HG02870 (cell line): ENCODE data around the gene MINDY1.

Source experiments
- ATAC-seq: cut with Tn5 transposase; IDR thresholded peaks from one replicate; pipeline ENCODE4 v1.9.1; 2021; ENCODE audit warnings: mild to moderate bottlenecking, moderate library complexity; ENCODE audit not compliant: unreplicated experiment

MINDY1 gene

GRCh38 chr1:150969626-150970025 is 37.1 kb downstream of the MINDY1 start:
- ATAC-seq: no peak

- no peak for ATAC-seq
These were observed 38.2 kb downstream of the MINDY1 start for GRCh38 chr1:150968491-150968890.

- ATAC-seq: no peak
These were observed 38.8 kb downstream of the MINDY1 start for GRCh38 chr1:150967936-150968335.

GRCh38 chr1:150966011-150966410 is 40.7 kb downstream of the MINDY1 start:
- no peak for ATAC-seq

- ATAC-seq: no peak
These were observed 41.1 kb downstream of the MINDY1 start for GRCh38 chr1:150965605-150966004.

- no peak for ATAC-seq
These were observed 42.6 kb downstream of the MINDY1 start for GRCh38 chr1:150964164-150964489.

GRCh38 chr1:150963321-150964163 is 43.2 kb downstream of the MINDY1 start:
- ATAC-seq: no peak

GRCh38 chr1:150961756-150962155 is 44.9 kb downstream of the MINDY1 start:
- no peak for ATAC-seq

- no peak for ATAC-seq
These were observed 46.1 kb downstream of the MINDY1 start for GRCh38 chr1:150960646-150961045.

- no peak for ATAC-seq
These were observed 49.0 kb downstream of the MINDY1 start for GRCh38 chr1:150957666-150958065.

- no peak for ATAC-seq
These were observed 51.4 kb downstream of the MINDY1 start for GRCh38 chr1:150955280-150955679.

GRCh38 chr1:150954708-150955107 is 52.0 kb downstream of the MINDY1 start:
- ATAC-seq: no peak
